Epithelial cell of prostate (primary cell): Measurements from ENCODE around the gene HCN2.
A peak's percentile ranks its signal among the peaks of the same experiment; 100 is the strongest.
"Not testable (repeated sequence)": the region's sequence is repeated elsewhere in the genome, so short reads cannot be mapped to it uniquely, and the experiment has no call there.

Experiments
- DNase-seq: peaks from one replicate; pipeline ENCODE4 v3.0.0-alpha.2; 2011; ENCODE audit warnings: low read depth, low spot score
- H3K27ac ChIP-seq: fragments of 450-650 bp; 2 replicates; pipeline ENCODE4 v1.5.1; 2017; ENCODE audit warnings: mild to moderate bottlenecking

The HCN2 gene

DNA sequence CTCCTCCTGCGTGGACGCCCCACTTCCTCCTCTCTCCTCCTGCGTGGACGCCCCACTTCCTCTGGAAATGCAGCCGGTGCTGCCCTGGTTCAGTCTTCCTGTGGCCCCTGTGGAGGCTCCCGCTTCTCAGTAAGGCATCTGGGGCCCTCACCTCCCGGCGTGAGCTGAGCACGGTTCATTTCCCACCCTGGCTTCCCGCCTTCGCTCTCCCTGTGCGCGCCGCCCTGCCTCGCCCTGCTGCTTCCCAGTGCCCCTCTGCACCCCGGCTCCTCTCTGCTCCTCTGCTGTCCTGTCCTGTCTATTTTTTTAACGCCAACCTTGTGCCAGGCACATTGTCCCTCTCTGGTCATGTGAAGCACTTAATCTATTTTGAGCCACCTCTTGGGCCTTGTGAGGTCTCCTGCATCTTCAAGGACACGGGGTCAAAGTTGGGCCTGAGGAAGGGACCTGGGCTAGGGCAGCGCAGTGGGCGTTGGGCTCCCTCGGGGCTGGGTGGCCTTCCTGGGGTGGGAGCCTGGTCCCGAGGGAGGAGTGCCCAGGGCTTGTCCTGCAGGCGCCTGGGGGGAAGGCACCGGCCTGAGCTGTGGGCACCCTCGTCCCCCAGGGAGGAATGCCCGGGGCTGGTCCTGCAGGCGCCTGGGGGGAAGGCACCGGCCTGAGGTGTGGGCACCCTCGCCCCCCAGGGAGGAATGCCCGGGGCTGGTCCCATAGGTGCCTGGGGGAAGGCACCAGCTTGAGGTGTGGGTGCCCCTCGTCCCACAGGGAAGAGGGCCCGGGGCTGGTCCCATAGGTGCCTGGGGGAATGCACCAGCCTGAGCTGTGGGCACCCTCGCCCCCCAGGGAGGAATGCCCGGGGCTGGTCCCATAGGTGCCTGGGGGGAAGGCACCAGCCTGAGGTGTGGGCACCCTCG is 13.0 kb downstream of the HCN2 start:
- H3K27ac ChIP-seq, result no peak overlapping the region
- no peak for DNase-seq

DNA sequence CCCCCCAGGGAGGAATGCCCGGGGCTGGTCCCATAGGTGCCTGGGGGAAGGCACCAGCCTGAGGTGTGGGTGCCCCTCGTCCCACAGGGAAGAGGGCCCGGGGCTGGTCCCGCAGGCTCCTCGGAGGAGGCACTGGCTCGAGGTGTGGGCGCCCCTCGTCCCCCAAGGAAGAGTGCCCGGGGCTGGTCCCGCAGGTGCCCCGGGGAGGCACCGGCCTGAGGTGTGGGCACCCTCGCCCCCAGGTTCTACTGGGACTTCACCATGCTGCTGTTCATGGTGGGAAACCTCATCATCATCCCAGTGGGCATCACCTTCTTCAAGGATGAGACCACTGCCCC is 13.6 kb downstream of the HCN2 start:
- DNase-seq, H3K27ac ChIP-seq: not testable (repeated sequence)

GRCh38 chr19:603779-604178 is 14.1 kb downstream of the HCN2 start:
- not testable (repeated sequence) for H3K27ac ChIP-seq, DNase-seq

GRCh38 chr19:604355-604754 is 14.7 kb downstream of the HCN2 start:
- DNase-seq, result no peak
- H3K27ac ChIP-seq, result no peak overlapping the region

DNA sequence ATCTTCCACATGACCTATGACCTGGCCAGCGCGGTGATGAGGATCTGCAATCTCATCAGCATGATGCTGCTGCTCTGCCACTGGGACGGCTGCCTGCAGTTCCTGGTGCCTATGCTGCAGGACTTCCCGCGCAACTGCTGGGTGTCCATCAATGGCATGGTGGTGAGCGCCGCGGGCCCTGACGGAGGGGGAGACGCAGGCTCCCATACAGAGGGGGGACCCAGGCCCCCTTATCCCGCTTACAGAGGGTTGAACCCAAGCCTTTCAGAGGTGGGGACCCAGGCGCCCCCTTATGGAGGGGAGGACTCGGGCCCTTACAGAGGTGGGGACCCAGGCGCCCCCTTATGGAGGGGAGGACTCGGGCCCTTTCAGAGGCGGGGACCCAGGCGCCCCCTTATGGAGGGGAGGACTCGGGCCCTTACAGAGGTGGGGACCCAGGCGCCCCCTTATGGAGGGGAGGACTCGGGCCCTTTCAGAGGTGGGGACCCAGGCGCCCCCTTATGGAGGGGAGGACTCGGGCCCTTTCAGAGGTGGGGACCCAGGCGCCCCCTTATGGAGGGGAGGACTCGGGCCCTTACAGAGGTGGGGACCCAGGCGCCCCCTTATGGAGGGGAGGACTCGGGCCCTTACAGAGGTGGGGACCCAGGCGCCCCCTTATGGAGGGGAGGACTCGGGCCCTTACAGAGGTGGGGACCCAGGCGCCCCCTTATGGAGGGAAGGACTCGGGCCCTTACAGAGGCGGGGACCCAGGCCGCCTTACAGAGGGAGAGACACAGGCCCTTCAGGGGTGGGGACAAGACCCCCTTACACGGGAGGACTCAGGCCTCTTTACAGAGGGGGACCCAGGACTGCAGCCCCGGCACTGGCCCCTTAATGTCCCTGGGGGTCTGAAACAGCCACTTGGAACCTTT is 15.6 kb downstream of the HCN2 start:
- DNase-seq, result not testable (repeated sequence)

GRCh38 chr19:607301-608154 is 17.8 kb downstream of the HCN2 start:
- DNase-seq, result no peak
- H3K27ac ChIP-seq, result no peak overlapping the region

More for the DNA sequence above, 15.6 kb downstream of the HCN2 start:
- H3K27ac ChIP-seq, result not testable (repeated sequence)

GRCh38 chr19:608155-609003 is 18.7 kb downstream of the HCN2 start:
- DNase-seq, result no peak
- H3K27ac ChIP-seq, result no peak overlapping the region

DNA sequence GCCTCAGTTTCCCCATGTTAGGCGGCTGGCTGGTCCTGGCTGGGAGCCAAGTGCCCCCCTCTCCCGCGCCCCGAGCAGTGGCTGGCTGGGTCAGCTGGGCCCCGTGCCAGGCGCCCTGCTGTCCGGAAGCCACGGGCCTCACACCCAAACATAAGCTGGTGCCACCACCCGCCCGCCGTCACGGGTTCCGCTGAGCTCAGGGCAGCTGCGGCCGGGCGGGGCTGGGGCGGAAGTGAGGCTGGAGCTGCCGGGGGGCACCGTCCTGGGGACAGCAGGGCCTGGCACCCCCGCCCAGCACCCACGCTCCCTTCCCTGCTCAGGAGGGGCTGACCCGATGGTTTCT is 19.3 kb downstream of the HCN2 start:
- DNase-seq, result no peak
- H3K27ac ChIP-seq, result no peak overlapping the region

DNA sequence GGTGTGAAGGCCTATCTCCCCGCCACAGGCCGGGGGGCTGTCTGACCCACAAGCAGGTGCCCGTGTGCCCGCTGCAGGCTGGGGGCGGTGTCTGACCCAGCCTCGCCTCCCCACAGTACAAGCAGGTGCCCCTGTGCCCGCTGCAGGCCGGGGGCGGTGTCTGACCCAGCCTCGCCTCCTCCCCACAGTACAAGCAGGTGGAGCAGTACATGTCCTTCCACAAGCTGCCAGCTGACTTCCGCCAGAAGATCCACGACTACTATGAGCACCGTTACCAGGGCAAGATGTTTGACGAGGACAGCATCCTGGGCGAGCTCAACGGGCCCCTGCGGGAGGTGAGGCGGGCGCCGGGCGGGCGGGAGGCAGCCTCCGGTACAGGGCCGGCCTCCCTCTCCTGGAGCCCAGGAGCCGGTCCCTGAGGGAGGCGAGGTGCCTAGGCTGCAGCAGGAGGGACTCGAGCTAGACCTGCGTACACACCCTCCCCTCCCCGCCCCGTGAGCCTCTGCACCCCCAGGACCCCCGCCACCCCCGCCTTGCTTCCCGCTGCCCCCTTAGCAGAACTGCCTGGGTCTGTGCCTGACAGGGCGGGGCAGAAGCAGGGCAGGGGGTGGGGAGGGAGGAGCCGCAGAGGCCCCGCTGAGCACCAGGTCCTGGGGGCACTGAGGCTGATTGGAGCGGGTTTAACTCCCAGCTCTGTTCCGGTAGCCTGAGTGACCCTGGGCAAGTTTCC is 20.6 kb downstream of the HCN2 start:
- DNase-seq, result no peak
- no peak overlapping the region for H3K27ac ChIP-seq

DNA sequence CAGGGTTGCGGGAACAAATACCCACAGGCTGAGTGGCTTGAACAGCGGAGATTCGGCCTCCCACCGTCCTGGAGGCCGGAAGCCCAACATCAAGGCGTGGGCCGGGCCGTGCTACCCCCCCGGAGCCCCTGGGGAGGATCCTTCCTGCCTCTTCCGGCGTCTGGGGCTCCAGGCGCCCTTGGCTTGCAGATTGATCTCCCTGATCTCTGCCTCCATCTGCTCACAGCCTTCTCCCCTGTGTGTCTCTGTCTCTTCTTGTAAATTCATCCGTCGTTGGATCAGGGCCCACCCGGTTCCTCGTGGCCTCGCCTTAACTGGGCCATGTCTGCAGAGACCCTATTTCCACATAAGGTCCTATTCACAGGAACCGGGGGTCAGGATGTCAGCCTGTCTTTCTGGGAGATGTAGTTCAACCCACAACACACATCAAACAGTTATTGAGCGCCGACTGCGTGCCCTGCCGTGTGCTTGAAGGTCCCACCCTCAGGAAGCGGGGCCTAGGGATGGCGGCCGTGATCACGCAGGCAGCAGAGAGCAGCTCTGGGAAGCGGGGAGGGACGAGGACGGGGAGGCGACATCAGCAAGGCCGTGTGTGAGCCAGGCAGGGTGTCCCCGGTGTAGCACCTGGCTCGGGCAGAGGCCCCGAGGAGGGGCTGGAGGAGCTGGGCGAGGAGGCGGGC is 21.3 kb downstream of the HCN2 start:
- DNase-seq, result no peak
- no peak overlapping the region for H3K27ac ChIP-seq

- DNase-seq, result peak; percentile 33
- no peak overlapping the region for H3K27ac ChIP-seq
These were observed 21.8 kb downstream of the HCN2 start for GRCh38 chr19:611481-611868.

GRCh38 chr19:612941-613340 is 23.3 kb downstream of the HCN2 start:
- no peak for DNase-seq
- H3K27ac ChIP-seq, result no peak overlapping the region

DNA sequence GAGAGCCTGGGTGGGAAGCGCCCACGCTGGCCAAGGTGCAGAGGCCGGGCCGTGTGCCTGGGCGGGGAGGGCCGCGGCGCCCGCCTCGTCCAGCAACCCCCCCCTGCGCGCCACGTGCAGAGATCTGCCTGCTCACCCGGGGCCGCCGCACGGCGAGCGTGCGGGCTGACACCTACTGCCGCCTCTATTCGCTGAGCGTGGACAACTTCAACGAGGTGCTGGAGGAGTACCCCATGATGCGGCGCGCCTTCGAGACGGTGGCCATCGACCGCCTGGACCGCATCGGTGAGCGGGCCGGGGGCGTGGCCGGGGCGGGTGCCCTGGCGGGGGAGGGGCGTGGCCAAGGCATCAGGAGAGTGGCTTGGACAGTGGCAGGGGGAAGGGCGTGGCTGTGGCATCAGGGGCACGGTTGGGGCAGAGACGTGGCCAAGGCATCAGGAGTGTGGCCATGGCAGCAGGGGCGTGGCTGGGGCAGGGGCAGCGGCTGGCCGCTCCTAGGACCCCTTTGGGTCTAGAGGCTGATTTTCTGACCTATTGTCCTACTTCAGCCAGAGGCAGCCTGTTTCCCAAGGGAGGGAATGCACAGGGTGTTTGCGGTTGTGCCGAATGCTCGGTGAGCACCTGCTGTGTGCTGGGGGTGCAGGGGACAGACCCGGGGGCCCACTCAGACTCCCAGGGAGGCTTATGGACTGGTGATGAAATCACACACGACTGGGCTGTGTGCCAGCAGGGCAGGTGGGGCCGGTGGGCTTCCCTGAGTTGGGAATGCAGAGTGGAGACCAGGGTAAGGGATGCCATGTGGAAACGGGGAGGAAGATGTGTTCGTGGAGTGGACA is 24.3 kb downstream of the HCN2 start:
- H3K27ac ChIP-seq, result no peak overlapping the region
- no peak for DNase-seq

DNA sequence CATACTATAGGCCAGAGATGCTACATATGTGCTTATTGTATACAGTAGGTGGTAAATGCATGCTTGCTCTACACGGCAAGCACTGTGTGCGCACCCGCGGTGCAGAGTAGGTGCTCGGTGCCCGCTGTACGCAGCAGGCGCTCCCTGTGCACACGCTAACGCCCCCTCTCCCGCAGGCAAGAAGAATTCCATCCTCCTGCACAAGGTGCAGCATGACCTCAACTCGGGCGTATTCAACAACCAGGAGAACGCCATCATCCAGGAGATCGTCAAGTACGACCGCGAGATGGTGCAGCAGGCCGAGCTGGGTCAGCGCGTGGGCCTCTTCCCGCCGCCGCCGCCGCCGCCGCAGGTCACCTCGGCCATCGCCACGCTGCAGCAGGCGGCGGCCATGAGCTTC is 25.9 kb downstream of the HCN2 start:
- H3K27ac ChIP-seq, result no peak overlapping the region

GRCh38 chr19:616062-616700 is 26.5 kb downstream of the HCN2 start:
- no peak overlapping the region for H3K27ac ChIP-seq
- no peak for DNase-seq

More for the DNA sequence above, 25.9 kb downstream of the HCN2 start:
- no peak for DNase-seq

- no peak overlapping the region for H3K27ac ChIP-seq
- no peak for DNase-seq
These were observed 27.3 kb downstream of the HCN2 start for GRCh38 chr19:616747-617526.
